Left renal cortex interstitium (tissue), 4 donors: ENCODE measurements around the gene CRYBB2. TPM values are rescaled to one million over a fixed set of nuclear protein-coding genes. Genes with fewer than 3 reads are reported as not detected.
A peak's percentile ranks its signal among the peaks of the same experiment; 100 is the strongest.
"Not testable (repeated sequence)": the region's sequence is repeated elsewhere in the genome, so short reads cannot be mapped to it uniquely, and the experiment has no call there.

ENCODE experiments used
- DNase-seq, 4 donors: peaks; one replicate each; pipeline ENCODE4 v3.0.0-alpha.2; 2013; ENCODE audit warnings: low read depth in 4 of 4, low spot score in 2 of 4, missing footprints in 1 of 4
- polyA plus RNA-seq, 4 donors: library from polyadenylated mRNA; unstranded; fragments of 120-200 nt; gene quantifications; one replicate each; pipeline ENCODE4 v1.2.1, GENCODE V29; 2013; ENCODE audit not compliant: insufficient read length in 4 of 4

The CRYBB2 gene
- polyA plus RNA-seq, 4 donors = 0.25 to 0.70 (median 0.39) TPM

DNA sequence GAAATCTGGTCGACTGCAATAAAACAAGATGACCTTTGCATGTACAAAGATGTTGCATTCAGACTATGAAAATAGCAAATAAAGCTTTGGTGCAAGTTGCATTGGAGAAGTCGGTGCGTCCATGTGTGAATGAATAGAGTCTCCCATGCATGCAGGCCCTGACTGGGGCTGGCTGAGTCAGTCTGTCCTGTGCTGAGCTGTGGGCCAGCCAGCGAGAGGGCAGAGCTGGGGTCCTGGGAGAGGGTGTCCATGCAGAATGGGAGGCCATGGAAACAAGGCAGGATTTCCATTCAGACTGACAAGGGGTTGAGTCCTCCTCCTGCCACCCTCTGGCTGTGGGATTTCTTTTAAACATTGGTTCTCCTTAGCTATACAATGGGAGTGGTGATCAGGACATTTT, 22.1 kb upstream of the CRYBB2 start:
- no peak for DNase-seq

DNA sequence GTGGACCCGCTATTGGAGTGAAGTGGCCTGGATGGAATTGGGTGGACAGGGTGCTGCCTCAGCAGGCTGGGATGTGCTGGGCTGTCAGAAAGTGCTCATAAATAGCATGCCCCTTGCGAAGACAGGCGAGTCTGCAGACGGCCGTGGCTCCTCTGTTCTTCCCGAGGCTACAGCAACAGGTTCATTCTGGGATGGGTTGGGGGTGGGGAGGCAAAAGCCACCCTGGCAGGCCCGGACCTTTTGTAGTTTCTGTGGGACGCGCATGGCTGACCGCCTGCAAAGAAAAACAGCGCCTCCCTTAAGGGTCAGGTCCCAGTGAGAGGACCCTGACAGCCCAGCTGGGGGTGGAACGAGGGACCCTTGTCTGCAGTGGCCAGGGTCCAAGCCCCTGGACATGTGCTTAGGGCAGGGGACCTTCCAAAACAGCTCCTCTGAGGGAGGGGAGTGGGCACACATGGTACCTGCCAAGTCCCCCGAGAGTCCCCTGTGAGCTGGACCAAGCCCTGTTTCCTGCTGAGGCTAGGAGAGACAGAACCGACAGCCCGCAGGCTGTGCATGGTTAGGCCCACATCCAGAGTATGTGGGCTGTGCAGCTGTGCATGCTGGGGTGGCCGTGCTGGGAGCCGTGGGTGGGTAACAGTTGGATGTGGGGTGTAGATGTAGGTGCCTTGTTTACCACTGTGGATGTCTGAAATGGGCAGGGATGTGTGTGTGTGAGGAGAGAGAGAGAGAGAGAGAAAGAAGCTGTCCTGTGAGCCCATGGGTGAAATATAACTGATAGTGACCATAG, 19.5 kb upstream of the CRYBB2 start, which contains the start of gene CRYBB3:
Gene CRYBB3 (plus strand): TSS at position 128 of the 790 bp plus-strand sequence. CDS start 1,539 bp downstream, outside the sequence.
- peak in 2 of 4 donors; percentile 32 to 53 for DNase-seq

DNA sequence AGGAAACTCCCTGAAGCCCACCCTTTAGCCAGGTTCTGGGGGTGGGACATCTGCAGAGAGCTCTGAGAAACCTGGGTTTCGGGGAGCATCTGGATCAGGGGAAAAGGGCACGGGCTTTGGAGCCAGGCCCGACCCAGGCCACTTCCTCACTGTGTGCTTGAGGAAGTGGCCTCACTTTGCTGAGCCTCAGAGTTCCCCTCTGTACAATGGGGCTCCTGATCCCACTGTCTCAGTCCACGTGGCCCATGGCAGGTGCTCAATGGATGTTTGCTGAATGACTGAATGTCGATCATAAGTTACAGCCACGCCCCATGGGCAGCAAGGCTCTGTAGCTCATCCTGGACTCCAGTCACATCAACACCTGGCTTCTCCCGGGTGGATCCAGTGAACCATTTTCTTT, 18.5 kb upstream of the CRYBB2 start:
- DNase-seq = no peak

DNA sequence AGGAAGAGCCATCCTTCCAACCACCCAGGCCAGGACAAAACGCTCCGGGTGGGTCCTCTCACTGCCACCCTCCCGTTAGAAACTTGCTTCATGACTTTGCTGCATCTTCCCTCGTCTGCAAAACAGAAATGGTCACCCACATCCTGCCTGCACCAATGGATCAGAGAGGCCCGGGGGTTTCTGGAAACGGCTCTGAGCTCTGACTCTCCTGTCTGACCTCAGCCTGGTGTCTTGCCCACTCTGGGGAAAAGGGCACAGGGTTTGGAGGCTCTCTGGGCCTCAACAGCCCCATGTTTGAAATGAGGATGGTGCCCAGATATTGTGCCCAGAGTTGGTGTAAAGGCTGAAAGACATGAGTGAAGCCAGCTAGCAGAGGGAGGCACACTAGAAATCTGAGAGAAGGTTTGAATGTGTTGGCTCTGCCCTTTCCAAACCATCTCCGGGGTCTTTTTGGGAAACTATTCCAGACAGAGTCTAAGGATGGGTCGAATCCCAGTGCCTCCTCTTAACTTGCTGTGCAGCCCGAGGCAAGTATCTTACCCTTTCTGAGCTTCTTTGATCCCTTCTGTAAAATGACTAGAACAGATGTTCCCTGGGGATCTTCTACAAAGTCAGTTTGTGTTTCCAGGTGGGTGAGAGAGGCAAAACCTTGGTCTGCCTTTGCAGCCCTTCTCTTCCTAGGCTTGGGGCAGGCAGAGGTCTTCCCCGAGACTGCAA, 17.7 kb upstream of the CRYBB2 start:
- no peak for DNase-seq

DNA sequence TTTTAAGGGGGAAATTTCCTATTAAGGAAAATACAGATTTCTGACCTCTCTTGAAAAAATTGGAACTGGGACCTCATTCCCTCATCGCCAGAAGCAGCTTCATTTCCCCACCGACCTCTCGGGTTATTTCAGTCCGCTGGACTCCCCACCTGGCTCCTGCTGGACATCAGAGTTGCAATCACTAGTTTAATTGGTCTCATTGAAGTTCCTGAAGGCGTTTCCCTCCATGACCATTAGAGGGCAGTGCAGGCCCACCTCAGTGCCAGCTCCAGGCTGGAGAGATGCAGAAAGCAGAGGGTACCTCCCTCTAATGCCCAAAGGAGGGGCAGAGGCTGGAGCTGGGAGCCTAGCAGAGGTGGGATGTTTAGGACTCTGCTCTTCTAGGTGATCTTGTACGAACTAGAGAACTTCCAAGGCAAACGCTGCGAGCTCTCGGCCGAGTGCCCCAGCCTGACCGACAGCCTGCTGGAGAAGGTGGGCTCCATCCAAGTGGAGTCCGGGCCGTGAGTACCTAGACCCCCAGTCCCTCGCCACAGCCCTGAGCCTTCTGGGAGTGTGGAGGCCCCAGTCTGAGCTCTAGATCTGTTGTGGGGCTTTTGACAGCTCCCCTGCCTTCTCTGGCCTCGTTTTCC, 17.0 kb upstream of the CRYBB2 start:
- DNase-seq = peak in 1 of 4 donors; percentile 47

DNA sequence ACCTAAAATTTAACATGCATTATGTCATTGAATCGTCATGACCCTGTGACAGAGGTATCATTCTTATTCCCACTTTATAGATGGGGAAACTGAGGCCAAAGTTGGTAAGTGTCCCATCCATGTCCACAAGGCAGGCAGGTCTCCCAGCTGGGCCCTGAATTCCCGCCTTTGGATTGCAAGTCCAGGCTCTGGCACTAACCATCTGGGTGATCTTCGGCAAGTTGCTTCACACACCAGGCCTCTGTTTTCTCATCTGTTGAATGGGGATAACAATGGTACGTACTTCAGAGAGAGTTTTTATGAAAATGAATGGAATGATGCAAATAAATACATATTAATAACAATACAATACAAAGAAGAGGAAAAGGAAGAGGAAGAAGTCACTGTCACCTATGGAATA, 16.4 kb upstream of the CRYBB2 start:
- no peak for DNase-seq

DNA sequence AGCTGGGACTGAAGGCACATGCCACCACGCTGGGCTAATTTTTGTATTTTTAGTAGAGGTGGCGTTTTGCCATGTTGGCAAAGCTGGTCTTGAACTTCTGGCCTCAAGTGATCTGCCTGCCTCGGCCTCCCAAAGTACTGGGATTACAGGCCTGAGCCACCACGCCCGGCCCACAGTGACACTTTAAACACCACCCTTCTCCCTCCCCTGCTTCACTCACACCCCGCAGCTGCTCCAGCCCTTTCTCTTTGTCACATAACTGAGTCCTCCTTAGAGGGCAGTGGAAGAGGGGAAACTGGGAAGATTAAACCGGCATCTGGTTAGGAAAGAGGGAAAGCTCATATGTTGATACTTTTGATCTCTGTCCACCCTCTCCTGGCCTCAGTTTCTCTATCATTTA, 14.9 kb upstream of the CRYBB2 start:
- DNase-seq = not testable (repeated sequence)

DNA sequence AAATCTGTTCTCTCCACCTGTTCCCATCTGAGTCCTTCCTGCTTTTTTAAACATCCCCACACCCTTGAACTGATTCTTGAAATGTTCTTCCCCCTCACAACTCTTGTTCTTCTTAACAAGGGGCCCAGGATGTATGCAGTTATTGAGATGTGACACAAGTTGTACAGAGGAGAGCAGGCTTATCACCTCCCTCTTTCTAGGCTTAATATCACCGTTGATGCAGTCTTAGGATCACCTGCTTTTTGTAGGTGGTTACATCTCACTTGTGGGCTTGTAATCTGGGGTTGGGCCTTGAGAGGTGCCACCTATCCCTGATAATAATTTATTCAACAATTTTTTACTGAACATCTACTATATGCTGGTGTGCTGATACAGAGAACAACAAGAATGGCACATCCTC, 13.6 kb upstream of the CRYBB2 start:
- no peak for DNase-seq

DNA sequence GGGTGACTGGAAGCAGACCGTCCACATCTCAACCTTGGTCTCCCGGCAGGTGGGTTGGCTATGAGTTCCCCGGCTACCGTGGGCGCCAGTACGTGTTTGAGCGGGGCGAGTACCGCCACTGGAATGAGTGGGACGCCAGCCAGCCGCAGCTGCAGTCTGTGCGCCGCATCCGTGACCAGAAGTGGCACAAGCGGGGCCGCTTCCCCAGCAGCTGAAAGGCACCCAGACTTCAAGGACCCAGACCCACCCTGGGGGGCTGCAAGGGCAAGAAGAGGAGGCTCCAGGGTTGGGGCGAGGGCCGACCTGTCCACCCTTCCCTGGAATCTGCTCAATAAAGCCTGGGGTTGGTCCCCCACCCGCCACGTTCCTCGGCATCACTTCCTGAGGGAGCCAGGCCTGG, 12.4 kb upstream of the CRYBB2 start:
- no peak for DNase-seq

DNA sequence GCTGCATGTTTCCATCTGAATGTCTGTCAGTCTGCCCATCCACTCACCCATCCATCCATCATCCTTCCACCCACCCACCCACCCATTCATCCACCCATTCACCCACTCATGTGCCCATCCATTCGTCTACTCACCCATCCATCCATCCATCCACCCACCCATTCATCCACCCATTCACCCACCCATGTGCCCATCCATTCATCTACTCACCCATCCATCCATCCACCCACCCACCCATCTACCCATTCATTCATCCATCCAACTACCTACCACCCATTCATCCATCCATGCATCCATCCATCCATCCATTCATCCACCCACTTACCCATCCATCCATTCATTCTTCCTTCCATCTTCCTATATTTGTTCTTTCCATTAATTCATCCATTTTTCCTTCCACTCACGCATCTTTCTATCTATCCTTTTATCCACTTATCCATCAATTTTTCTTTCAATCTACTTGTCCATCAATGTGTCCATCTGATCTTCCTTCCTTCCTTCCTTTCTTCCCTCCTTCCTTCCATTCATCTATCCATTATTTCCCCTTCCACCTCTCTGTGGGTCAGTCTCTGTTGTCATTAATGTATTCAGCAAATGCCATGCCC, 11.8 kb upstream of the CRYBB2 start:
- DNase-seq = no peak

DNA sequence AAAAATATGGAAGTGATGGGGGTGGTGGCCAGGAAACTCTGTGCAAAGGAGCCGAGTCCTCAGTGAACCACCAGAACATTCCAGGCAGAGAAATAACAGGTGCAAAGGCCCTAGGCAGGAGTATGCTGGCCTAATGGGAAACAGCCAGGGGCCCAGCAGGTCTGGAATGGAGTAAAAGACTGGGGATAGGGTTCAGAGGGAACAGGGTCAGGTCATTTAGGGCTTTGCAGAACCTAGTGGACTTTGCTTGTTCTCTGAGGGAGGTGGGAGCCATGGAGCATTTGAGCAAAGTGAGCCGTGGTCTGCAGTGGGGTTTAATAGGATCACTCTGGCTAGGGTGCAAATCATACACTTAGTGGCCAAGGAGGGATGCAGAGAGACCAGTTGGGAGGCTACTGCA, 11.1 kb upstream of the CRYBB2 start:
- DNase-seq = no peak

DNA sequence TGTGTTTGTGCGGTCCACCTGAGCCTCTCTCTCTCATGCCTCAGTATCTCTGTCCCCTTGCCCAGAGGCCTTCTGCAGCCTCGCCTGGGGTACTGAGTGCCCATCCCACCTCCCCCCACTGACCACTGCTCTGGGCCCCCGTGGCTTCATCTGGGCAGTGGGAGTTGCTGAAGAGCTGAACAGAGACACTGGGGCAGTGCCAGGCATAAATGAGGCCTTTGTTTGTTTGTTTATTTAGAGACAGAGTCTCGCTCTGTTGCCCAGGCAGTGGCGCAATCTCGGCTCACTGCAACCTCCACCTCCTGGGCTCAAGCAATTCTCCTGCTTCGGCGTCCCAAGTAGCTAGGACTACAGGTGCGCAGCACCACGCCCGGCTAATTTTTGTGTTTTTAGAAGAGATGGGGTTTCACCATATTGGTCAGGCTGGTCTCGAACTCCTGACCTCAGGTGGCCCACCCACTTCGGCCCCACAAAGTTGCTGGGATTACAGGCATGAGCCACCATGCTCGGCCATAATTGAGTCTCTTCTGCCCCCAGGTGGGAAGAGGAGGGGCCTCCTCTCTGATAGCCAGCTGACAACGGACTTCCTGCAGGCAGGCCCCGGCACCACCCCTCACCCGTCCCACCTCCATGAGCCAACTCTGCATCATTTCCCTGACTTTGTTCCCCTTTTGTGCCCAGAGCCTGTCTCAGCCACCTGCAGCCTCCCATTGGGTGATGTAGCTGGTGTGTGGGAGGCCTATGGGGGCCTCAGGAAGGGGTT, 10.5 kb upstream of the CRYBB2 start:
- DNase-seq = no peak

DNA sequence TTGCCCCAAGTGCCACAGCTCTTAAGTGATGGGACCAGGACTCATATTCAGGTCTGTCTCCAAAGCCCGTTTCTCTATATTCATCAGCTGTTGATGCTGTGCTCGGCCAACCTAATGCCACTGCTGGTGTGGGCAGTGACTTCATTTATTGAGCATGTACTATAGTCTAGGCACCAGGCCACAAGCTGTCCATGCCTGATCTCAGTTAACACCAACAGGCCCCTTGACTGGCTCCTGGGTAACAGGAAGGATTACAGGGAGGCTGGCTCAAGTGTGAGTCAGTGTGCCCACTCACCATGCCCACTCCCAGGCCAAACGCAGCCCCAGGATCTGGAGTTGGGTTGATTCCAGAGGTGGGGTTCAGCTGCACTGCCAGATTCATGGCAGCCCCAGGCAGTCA, 8.6 kb upstream of the CRYBB2 start:
- DNase-seq = no peak

DNA sequence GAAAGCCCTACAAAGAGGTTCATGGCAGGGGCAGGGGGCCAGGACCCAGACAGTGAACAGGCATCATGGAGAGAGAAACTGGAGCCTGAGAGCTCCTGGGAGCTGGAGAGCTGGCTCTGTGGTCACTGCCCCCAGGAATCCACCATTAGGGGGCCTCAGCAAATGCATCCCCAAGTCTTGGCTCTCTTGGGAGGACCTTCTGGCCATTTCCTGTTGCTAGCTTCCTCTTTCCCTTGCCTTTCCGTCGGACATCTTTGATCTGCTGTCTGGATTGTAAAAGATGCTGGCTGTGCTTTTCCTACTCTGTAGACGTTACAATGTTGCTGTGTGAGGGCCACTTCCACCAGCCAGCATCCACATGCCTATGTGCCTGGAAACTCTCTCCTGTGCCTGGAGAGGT, 7.1 kb upstream of the CRYBB2 start:
- DNase-seq = no peak

DNA sequence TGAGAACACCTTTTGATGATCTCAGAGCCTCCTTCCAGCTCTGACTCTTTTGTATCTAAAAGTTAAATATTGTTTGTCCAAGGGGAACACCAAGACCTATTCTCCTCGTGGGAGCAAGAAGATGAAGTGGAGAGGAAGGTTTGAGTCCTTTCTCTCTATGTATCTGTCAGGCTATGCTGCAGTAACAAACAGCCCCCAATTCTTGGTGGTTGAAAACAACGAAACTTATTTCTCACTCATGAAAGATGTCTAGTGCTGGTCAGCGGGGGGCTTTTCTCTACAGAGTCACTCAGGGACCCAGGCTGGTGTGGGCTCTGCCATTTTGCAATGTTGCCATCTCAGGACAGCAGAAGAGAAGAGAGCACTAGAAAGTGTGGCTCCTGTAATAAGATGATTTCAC, 6.2 kb upstream of the CRYBB2 start:
- no peak for DNase-seq

DNA sequence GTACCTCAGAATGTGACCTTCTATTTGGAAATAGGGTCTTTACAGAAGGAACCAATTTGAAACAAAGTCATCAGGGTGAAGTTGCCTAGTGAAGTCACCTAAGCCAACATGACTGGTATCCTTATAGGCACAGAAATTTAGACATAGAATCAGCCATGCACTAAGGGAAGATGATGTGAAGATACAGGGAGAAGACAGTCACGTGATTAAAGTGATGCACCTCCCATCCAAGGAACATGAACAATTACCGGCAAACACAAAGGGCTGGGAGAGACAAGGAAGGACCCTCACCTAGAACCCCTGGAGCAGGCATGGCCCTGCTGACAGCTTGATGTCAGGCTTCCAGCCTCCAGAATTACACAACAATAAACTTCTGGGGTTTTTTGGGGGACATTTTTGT, 3.2 kb upstream of the CRYBB2 start:
- no peak for DNase-seq

DNA sequence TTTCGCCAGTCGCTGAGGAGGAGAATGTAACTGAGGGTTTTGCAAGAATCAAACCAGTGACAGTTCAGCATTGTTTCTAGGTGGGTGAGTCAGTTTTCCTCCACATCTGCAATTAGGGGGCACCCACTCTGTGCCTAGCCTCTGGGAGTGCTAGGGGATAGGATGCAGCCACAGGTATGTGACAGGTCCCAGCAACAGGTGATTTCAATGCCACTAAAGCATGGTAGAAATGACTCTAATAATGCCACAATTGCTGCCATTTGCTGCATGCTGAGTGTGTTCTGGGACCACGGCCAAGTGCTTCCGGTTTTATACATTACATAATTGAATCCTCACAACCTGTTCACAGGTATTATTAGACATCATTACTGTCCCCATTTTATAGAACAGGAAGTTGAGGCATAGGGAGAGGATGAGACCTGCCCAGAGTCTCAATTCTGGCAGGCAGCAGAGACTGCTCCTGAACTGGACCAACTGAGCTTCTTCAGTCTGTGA, 556 bp downstream of the CRYBB2 start:
- DNase-seq = no peak

DNA sequence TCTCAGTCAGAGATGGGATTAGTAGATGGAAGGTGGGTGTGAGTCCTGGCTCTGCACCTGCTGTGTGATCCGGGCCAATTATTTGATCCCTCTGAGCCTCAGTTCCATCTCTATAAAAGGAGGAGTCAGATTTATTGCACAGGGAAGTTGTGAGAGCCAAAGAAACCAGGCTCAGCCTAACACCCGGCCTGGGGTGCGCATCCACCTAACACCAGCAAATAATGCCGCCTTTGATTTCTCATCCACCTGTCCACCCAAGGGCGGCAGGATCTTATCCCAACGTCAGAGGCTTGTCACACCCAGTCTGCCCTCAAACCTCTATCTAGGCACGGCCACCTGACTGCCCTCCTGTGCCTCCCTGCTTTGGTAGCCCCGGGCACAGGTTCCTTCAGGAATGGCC, 2.4 kb downstream of the CRYBB2 start:
- no peak for DNase-seq

DNA sequence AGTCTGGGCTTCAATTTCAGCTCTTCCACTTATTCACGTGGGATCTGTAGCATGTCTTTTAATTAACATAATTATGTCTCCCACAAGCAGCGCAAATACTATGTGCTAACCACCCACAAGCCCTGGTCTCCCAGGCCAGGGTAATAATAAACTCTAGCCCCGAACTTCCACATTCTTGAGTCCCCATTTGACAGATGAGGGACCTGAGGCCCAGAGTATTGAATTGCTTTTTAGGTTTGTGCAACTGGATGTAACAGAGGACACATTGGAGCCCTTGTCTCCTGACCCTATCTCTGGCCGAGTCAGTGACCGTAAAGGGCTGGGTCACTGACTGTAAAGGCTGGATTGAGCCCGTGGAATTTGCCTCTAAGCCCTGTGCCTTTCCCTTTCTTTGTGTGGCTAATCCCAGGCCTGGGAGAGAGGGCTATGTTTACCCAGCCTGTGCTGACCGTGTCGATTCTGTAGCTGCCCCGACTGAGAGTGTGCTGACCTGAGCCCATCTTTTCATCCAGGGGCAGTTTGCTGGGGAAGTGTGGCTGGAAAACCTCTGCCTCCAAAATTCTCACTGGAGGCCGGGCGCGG, 3.9 kb downstream of the CRYBB2 start:
- no peak for DNase-seq

DNA sequence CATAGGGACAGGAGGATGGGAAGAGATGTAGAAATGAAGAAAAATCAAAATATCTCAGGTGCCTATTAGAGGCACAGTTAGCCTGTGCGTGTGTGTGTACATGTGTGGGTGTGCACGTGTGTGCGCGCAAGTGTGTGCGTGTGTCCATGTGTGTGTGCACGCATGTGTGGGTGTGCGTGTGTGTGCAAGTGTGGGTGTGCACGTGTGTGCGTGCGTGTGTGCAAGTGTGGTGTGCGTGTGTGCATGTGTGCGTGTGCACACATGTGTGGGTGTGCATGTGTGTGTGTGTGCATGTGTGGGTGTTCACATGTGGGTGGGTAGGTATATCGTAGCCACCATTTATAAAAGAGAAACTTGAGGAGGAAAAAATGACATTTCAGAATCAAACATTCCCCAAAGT, 9.4 kb downstream of the CRYBB2 start:
- no peak for DNase-seq
